Uterus (tissue), 4 donors: ENCODE measurements around the gene NLN. TPM values are rescaled to one million over a fixed set of nuclear protein-coding genes. Genes with fewer than 3 reads are reported as not detected.

ENCODE experiments used
- DNase-seq, 2 donors: peaks; one replicate each; pipeline ENCODE4 v3.0.0-alpha.2; 2019 to 2020
- H3K27ac ChIP-seq, 2 donors: fragments of 200-600 bp; sonication (generic); 1 replicate in 1 of 2; 2 replicates in 1 of 2; pipeline ENCODE4 v1.5.1; 2016 to 2018
- H3K27me3 ChIP-seq, 2 donors: fragments of 200-600 bp; sonication (generic); one replicate each; pipeline ENCODE4 v1.5.1; 2018 to 2019; ENCODE audit warnings: control low read depth in 1 of 2
- H3K36me3 ChIP-seq, 2 donors: fragments of 200-600 bp; sonication (generic); one replicate each; pipeline ENCODE4 v1.5.1; 2019; ENCODE audit warnings: control low read depth in 1 of 2
- H3K4me1 ChIP-seq, 2 donors: fragments of 200-600 bp; sonication (generic); one replicate each; pipeline ENCODE4 v1.5.1; 2018 to 2019; ENCODE audit warnings: control low read depth in 1 of 2
- H3K4me3 ChIP-seq, 2 donors: fragments of 200-600 bp; sonication (generic); 1 replicate in 1 of 2; 2 replicates in 1 of 2; pipeline ENCODE4 v1.5.1; 2018 to 2019; ENCODE audit warnings: mild to moderate bottlenecking in 1 of 2
- H3K9me3 ChIP-seq, 2 donors: fragments of 200-600 bp; sonication (generic); one replicate each; pipeline ENCODE4 v1.5.1; 2019; ENCODE audit warnings: control low read depth in 1 of 2
- CTCF ChIP-seq, 4 experiments: fragments of 200-600 bp in 2 of 4; fragments of 450-650 bp in 2 of 4; sonication (generic) in 2 of 4; IDR thresholded peaks; one replicate each; pipeline ENCODE4 v1.5.1; 2016 to 2019; ENCODE audit warnings: antibody characterized with exemption in 4 of 4, mild to moderate bottlenecking in 2 of 4, moderate library complexity in 1 of 4
- POLR2A ChIP-seq, 2 donors: fragments of 450-650 bp; IDR thresholded peaks; one replicate each; pipeline ENCODE4 v1.6.1; 2016; ENCODE audit warnings: antibody characterized with exemption in 2 of 2, mild to moderate bottlenecking in 1 of 2, moderate library complexity in 1 of 2
- intact Hi-C: fragments of 100-400 bp; cut with DNase I; formaldehyde crosslinking; loops from one replicate; pipeline ENCODE4 v1.15.1; 2023; ENCODE audit warnings: low total_unique reads
- total RNA-seq, 4 donors: library from RNA; depleted of rRNA in 3 of 4; stranded (reverse); fragments of >200 nt in 3 of 4; gene quantifications; one replicate each; pipeline versions ENCODE4 v1.1.0 to v1.2.4, GENCODE V29; 2014 to 2023
- donor health status: DM: yes; HTN: yes; CAD: no.

NLN gene
- total RNA-seq, 4 donors from 2014 or later: 4.4 to 34.9 (median 9.8) TPM

DNA sequence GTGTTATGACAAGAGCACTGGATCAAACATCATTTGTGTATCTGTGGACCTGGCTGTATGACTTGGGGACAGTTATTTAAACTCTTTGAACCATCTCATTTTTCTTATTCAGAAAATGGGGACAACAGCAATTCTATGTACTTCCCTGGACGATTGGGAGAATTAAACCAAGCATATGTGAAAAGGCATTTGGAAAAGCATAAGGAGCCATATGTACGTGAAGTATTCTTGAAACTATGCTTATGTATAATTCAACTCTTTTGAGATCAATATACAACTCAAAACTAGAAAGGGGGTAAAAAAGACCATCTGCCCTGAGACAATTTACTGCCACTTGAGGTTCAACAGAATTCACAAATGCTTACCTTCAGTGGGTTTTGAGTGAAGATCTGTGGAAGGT, 75.5 kb downstream of the NLN start:
- Histone ChIP-seq H3K36me3 (no peaks in the 10 kb centered on the region), H3K27me3 (no peaks in the 10 kb centered on the region), H3K27ac (no peak overlapping the region), H3K4me1 (no peaks in the 10 kb centered on the region), H3K9me3 (no peaks in the 10 kb centered on the region), H3K4me3 (no peak overlapping the region)
- DNase-seq: no peak
- intact Hi-C loops: no loop called here
- TF ChIP-seq POLR2A (IDR thresholded peaks at IDR 0.05) (no peak), CTCF (IDR thresholded peaks at IDR 0.05) (no peak)

DNA sequence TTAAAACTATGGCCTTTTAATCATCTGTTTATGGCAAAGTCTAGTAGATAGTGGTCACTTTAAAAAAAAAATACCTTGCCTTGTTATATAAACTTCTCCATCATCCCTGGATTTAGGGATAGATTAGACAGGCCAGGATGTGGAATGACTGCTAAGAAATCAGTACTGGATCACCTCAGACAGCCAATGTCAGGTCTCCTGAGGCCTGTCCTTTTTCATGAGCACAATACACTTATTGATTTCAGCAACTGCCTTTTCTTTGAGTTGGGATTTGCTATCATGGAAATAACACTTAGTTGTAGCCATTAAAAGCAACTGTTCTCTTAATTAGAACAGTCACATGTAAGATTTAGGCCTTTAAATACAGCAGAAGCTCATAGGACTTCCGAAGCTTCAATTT, 77.9 kb downstream of the NLN start:
- no peak for TF ChIP-seq CTCF (IDR thresholded peaks at IDR 0.05)
- no peak for TF ChIP-seq POLR2A (IDR thresholded peaks at IDR 0.05)

DNA sequence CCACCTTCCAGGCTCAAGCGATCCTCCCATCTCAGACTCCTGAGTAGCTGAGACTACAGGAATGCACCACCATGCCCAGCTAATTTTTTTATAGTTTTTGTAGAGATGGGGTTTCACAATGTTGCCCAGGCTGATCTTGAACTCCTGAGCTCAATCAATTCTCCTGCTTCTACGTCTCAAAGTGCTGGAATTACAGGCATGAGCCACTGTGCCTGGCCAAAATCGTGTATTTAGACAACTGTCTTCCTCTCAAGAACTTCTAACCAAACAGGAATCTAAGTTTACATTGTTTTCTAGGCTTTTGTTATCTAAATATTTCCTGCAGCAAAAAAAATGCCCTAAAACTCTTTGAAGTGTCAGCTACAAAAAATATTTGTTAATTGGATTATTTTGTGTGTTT, 78.8 kb downstream of the NLN start:
- DNase-seq: no peak
- no peak overlapping the region for H3K4me3 ChIP-seq
- intact Hi-C loops: no loop called here
- H3K27me3 ChIP-seq: no peaks in the 10 kb centered on the region
- H3K9me3 ChIP-seq: no peaks in the 10 kb centered on the region
- no peaks in the 10 kb centered on the region for H3K36me3 ChIP-seq
- H3K4me1 ChIP-seq: no peaks in the 10 kb centered on the region
- TF ChIP-seq CTCF (IDR thresholded peaks at IDR 0.05): no peak
- no peak overlapping the region for H3K27ac ChIP-seq

More for the DNA sequence above, 77.9 kb downstream of the NLN start:
- no peaks in the 10 kb centered on the region for H3K4me1 ChIP-seq
- H3K27ac ChIP-seq: no peak overlapping the region
- intact Hi-C loops: no loop called here
- no peak for DNase-seq
- no peaks in the 10 kb centered on the region for H3K27me3 ChIP-seq
- no peaks in the 10 kb centered on the region for H3K36me3 ChIP-seq
- no peak overlapping the region for H3K4me3 ChIP-seq
- H3K9me3 ChIP-seq: no peaks in the 10 kb centered on the region

- H3K27me3 ChIP-seq: no peaks in the 10 kb centered on the region
- H3K27ac ChIP-seq: no peak overlapping the region
- TF ChIP-seq CTCF (IDR thresholded peaks at IDR 0.05) (no peak), POLR2A (IDR thresholded peaks at IDR 0.05) (no peak)
- no peaks in the 10 kb centered on the region for H3K4me1 ChIP-seq
- H3K36me3 ChIP-seq: no peaks in the 10 kb centered on the region
- DNase-seq: no peak
- no peaks in the 10 kb centered on the region for H3K9me3 ChIP-seq
- intact Hi-C loops: no loop called here
- no peak overlapping the region for H3K4me3 ChIP-seq
Measured at GRCh38 chr5:65801352-65801783, 79.4 kb downstream of the NLN start.

DNA sequence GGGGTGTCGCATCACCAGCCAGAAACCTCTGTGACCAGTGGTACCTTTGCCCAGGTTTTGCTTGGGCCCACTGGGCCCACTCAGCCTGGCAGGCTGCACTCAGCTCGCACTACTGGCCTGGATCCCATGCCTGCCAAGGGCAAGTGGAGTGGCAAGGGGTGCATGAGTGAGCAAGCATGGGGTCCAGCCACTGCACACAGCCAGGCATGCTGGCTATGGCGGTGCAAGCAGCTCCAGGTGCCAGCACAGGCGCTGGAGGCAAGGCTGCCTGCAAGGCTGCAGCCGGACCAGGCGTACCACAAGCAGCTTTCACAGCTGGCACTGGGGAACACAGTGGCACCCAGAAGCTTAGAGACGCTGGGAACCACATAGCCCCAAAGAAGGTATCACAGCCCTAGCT, 80.1 kb downstream of the NLN start:
- Histone ChIP-seq H3K4me1 (no peaks in the 10 kb centered on the region), H3K9me3 (no peaks in the 10 kb centered on the region), H3K36me3 (no peaks in the 10 kb centered on the region), H3K27me3 (no peaks in the 10 kb centered on the region), H3K27ac (no peak overlapping the region), H3K4me3 (no peak overlapping the region)
- TF ChIP-seq CTCF (IDR thresholded peaks at IDR 0.05): no peak
- no peak for TF ChIP-seq POLR2A (IDR thresholded peaks at IDR 0.05)
- DNase-seq: no peak
- intact Hi-C loops: no loop called here
